Nephron (organoid): ENCODE results near the gene PGLYRP2.

Experiments
- H3K27ac Mint-ChIP-seq, 3 experiments: 2 replicates each; pipeline ENCODE4 v1.8.0; 2020; ENCODE audit warnings: mixed read lengths in 3 of 3, mild to moderate bottlenecking in 2 of 3, moderate library complexity in 1 of 3
- H3K27me3 Mint-ChIP-seq: 2 replicates; pipeline ENCODE4 v1.8.0; 2021; ENCODE audit warnings: low read depth, mild to moderate bottlenecking, moderate library complexity, mixed read lengths
- H3K36me3 Mint-ChIP-seq: 2 replicates; pipeline ENCODE4 v1.8.0; 2020; ENCODE audit warnings: low read depth, mixed read lengths
- H3K4me1 Mint-ChIP-seq: 2 replicates; pipeline ENCODE4 v1.8.0; 2020; ENCODE audit warnings: mixed read lengths
- H3K4me3 Mint-ChIP-seq, 3 experiments: 2 replicates each; pipeline ENCODE4 v1.8.0; 2020; ENCODE audit warnings: mild to moderate bottlenecking in 3 of 3, mixed read lengths in 3 of 3, moderate library complexity in 2 of 3
- H3K9me3 Mint-ChIP-seq: 2 replicates; pipeline ENCODE4 v1.8.0; 2020; ENCODE audit warnings: mixed read lengths
- TF ChIP-seq, protein P1 (sequence below), 3 experiments: fragments of 200-600 bp; sonication (generic); IDR thresholded peaks; one replicate each; pipeline ENCODE4 v1.5.0; 2021; ENCODE audit warnings: antibody characterized with exemption in 3 of 3; ENCODE audit not compliant: unreplicated experiment in 3 of 3

Gene PGLYRP2

DNA sequence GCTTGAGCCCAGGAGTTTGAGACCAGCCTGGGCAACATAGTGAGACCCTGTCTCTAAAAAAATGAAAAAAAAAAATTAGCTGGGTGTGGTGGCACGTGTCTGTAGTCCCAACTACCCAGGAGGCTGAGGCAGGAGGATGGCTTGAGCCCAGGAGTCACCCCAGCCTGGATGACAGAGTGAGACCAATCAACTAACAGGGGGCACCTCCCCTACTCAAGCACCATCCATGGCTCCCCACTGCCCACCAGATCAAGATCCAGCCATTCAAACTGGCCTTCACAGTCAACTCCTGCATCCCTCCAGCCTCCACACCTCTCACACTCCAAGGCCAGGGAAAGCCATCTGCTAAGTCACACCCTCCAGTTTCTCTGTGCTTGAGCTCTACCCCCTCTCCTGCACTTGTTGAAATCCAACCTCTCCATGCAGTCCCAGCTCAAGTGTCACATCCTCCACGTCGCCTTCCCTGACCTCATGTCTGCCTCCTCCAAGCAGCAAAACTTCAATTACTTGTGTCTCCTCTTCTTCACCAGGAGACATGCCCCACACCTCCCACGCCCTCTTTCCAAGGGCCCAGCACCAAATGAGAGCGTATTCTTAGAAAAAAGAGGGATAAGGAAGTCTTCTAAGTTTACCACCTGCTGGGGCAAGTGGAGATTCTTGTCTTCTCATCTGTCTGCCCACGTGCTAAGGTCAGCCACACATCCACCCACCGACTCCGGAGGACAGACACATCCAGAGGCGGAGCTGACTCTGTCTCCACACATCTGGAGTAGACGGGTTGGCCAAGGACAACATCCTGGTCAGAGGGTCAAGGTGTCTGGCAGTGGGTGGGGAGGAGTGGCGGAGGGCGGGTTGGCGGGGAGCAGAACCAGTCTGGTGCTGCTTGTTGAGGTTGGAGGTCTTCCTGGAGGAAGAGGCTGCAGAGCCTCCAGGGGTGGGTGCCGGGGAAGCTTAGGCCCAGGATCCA lies 28.1 kb upstream of the PGLYRP2 start:
- Mint-ChIP-seq H3K36me3 (no peaks in the 10 kb centered on the region), H3K4me1 (no peaks in the 10 kb centered on the region), H3K27ac (no peak overlapping the region), H3K27me3 (peaks cover 22% of the 10 kb centered on the region), H3K4me3 (no peak overlapping the region), H3K9me3 (peaks cover 9% of the 10 kb centered on the region)
- TF ChIP-seq, protein P1, sequence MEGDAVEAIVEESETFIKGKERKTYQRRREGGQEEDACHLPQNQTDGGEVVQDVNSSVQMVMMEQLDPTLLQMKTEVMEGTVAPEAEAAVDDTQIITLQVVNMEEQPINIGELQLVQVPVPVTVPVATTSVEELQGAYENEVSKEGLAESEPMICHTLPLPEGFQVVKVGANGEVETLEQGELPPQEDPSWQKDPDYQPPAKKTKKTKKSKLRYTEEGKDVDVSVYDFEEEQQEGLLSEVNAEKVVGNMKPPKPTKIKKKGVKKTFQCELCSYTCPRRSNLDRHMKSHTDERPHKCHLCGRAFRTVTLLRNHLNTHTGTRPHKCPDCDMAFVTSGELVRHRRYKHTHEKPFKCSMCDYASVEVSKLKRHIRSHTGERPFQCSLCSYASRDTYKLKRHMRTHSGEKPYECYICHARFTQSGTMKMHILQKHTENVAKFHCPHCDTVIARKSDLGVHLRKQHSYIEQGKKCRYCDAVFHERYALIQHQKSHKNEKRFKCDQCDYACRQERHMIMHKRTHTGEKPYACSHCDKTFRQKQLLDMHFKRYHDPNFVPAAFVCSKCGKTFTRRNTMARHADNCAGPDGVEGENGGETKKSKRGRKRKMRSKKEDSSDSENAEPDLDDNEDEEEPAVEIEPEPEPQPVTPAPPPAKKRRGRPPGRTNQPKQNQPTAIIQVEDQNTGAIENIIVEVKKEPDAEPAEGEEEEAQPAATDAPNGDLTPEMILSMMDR (IDR thresholded peaks at IDR 0.05; ENCODE audit: unreplicated experiment in 3 of 3), result no peak

GRCh38 chr19:15506074-15506571 lies 26.8 kb upstream of the PGLYRP2 start:
- H3K27me3 Mint-ChIP-seq, result peaks cover 23% of the 10 kb centered on the region
- peaks cover 9% of the 10 kb centered on the region for H3K9me3 Mint-ChIP-seq
- no peaks in the 10 kb centered on the region for H3K4me1 Mint-ChIP-seq
- H3K4me3 Mint-ChIP-seq, result no peak overlapping the region
- H3K27ac Mint-ChIP-seq, result no peak overlapping the region
- TF ChIP-seq, protein P1 (IDR thresholded peaks at IDR 0.05; ENCODE audit: unreplicated experiment in 3 of 3), result no peak
- no peaks in the 10 kb centered on the region for H3K36me3 Mint-ChIP-seq

- H3K4me1 Mint-ChIP-seq, result no peaks in the 10 kb centered on the region
- H3K27me3 Mint-ChIP-seq, result peaks cover 15% of the 10 kb centered on the region
- H3K4me3 Mint-ChIP-seq, result no peak overlapping the region
- H3K27ac Mint-ChIP-seq, result no peak overlapping the region
- H3K9me3 Mint-ChIP-seq, result peaks cover 4% of the 10 kb centered on the region
- TF ChIP-seq, protein P1 (IDR thresholded peaks at IDR 0.05; ENCODE audit: unreplicated experiment in 3 of 3), result no peak
- no peaks in the 10 kb centered on the region for H3K36me3 Mint-ChIP-seq
These were observed 23.0 kb upstream of the PGLYRP2 start for GRCh38 chr19:15502264-15502663.

DNA sequence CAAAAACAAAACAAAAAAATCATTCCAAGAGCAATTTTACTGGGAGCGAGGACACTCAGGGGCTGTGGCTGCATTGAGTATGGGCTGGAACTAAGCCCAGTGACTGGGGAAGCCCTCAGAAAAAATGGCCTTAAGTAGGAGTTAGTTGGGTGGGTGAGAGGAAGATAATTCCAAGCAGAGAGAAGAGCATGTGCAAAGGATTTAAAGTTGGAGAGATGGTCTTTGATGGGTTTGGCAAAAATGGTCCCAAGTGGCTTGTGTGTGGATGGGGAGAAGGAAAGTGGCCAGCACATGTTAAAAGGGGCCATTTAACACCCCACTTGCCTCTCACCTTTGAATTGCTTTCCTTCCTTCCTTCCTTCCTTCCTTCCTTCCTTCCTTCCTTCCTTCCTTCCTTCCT lies 22.3 kb upstream of the PGLYRP2 start:
- Mint-ChIP-seq H3K36me3 (no peaks in the 10 kb centered on the region), H3K4me1 (no peaks in the 10 kb centered on the region)
- TF ChIP-seq, protein P1 (IDR thresholded peaks at IDR 0.05; ENCODE audit: unreplicated experiment in 3 of 3), result no peak

GRCh38 chr19:15498910-15499309 lies 19.6 kb upstream of the PGLYRP2 start:
- peaks cover 8% of the 10 kb centered on the region for H3K9me3 Mint-ChIP-seq
- no peak overlapping the region for H3K27ac Mint-ChIP-seq
- TF ChIP-seq, protein P1 (IDR thresholded peaks at IDR 0.05; ENCODE audit: unreplicated experiment in 3 of 3), result no peak
- no peaks in the 10 kb centered on the region for H3K36me3 Mint-ChIP-seq
- no peak overlapping the region for H3K4me3 Mint-ChIP-seq
- peaks cover 14% of the 10 kb centered on the region for H3K27me3 Mint-ChIP-seq
- H3K4me1 Mint-ChIP-seq, result no peaks in the 10 kb centered on the region

More for the DNA sequence above, 22.3 kb upstream of the PGLYRP2 start:
- Mint-ChIP-seq H3K27ac (no peak overlapping the region), H3K4me3 (no peak overlapping the region), H3K9me3 (peaks cover 4% of the 10 kb centered on the region), H3K27me3 (peaks cover 13% of the 10 kb centered on the region)
